ENCODE measurements around the gene HLA-DRB5.
"Not testable (repeated sequence)": the region's sequence is repeated elsewhere in the genome, so short reads cannot be mapped to it uniquely, and the experiment has no call there.

HLA-DRB5 gene

DNA sequence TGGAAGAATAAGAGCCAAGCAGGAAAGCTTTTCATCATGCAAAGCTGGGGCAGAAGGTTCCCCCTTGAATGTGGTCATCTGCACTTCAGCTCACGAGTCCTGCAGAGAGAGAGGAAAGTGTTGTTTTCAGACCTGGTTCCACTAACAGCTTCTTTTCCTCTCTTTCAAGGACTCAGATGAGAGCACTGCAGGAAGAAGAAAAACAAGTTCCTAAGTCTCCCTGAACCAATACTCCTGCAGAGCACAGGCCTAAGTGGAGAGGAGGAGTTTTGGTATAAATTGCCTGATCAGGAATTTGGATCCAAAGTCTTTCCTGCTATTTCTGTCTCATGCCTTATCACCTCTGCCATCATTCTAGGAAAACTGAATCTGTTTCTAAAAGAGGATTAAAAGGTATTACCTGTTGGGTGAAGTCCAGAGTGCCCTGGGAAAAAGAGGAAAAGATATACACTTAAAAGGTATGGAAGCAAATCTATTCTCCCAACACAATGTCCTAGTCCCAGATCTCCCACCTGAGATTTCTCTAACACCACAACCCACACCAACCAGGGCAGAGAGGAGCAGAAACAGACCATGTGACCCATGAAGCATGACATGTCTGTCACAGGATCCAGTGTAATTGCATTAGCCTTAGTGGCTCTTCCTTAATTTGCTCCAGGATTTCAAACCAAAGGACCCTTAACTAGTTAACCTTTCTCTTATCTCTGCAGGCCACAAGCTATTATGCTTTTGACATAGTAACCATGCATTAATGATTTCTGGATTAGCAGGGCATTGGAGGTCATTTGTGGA lies 12.2 kb downstream of the HLA-DRB5 start:
- DNase-seq (ENCODE audit: low read depth in 2 of 2), result no peak

DNA sequence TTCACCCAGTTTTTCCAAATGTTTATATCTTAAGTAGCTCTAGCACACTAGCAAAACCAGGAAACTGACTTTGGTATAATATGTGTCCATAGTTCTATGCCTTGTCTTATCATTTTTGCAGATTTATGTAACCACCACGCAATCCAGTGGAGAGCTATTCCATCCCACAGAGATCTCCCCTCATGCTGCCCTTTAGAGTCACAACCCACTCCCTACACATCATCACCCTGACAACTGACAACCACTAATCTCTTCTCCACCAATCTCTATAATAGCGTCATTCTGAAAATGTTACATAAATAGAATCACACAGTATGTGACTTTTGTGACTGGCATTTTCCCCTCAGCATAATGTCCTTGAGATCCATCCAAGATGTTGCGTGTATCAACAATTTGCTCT lies 29.1 kb downstream of the HLA-DRB5 start:
- DNase-seq (ENCODE audit: low read depth in 2 of 2), result no peak

DNA sequence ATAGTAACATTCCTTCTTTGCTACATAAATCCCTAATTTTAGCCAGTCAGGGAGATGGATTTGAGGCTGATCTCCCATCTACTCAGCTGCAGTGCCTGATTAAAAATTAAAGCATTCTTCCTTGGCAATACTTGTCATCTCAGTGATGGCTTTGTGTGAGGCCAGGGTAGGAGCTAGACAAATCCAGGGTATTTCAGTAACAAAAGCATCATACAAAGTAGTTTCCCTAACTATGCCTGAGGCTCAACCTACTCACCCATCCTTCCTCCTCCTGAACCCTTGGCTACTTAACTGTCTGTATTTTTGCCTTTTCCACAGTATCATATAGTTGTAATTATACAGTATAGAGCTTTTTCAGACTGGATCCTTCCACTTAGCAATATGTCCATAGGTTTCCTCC lies 37.7 kb downstream of the HLA-DRB5 start:
- no peak for DNase-seq (ENCODE audit: low read depth in 2 of 2)

DNA sequence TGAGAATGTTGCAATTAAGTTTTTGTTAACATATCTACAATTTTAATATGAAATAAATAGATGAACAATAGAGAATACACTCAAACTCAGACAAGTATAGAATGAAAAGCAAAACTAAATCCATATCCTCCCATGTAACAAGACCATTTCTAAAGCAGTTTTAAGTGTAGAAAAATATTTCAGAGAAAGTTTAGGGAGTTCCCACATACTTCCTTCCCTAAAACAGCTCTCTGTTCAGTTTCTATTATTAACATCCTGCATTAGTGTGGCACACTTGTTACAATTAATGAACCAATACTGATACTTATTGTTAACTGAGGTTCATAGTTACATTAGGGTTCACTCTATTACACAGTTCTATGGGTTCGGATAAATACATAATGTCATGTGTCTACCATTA lies 38.4 kb downstream of the HLA-DRB5 start:
- no peak for DNase-seq (ENCODE audit: low read depth in 2 of 2)

DNA sequence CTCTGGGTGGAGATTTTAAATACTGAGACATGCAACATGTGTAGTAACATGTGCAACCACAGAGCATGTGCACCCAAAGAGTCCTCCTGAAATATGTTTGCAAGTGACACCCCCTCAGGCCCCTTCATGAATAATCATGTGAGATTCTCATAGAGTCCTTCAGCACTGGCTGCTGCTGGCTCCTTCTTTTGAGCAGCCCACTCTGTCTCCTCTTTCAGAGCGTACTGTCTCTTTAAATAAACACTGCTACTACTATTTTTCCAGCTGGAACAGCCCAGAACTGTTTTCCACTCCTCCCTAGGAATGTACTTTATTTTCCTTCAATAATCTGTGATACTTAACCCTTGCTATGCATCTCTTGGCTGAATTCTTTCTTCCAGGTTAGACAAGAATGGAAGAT lies 42.0 kb downstream of the HLA-DRB5 start:
- DNase-seq (ENCODE audit: low read depth in 2 of 2), result no peak

DNA sequence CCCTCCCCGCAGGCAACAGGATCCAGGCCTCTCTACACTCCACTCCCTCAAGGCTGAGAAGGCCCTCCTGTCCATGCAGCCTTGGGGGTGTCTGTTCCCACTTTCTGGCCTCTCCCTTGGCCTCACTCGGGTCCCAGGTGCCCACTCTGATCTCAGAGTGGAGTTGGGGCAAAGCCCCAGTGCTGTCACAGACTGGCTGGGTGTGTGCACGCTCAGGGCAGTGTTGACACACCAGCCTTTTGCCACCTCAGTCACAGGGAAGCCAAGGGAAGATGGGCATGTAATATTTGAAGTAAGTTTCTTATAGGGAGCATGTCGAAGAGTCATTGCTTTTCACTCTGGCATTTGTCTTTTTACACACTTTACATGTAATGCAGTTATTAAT lies 45.5 kb downstream of the HLA-DRB5 start:
- DNase-seq (ENCODE audit: low read depth in 2 of 2), result no peak

DNA sequence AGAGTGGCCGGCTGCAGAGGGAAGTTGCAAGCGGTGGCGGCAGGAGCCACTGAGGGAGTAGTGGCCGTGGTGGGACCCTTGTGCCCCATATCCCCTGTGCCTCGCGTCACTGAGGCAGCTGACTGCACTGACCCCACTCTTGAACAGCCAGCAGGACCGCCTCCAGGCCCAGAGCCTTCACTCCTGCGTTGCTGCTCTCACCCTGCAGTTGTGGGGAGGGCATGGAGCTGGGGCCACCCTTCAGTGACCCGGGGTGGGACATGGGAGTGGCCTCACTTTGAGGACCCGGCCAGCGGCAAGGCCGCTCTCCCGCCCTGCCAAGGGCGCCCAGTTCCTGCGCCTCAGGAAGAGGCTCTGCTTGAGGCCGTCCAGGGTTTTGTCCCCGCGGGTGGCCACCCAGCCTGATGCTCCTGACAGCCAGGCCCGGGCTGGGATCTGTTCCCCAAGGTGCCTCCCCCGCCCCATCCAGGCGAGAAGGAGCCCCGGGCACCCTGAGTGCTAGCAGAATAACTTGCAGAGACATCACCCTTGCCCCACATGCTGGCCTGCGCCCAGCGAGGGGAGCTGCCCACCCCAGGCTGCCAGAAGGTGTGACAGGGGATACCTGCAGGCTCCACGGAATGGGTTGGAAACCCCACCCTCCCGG lies 46.0 kb downstream of the HLA-DRB5 start:
- no peak for DNase-seq (ENCODE audit: low read depth in 2 of 2)

DNA sequence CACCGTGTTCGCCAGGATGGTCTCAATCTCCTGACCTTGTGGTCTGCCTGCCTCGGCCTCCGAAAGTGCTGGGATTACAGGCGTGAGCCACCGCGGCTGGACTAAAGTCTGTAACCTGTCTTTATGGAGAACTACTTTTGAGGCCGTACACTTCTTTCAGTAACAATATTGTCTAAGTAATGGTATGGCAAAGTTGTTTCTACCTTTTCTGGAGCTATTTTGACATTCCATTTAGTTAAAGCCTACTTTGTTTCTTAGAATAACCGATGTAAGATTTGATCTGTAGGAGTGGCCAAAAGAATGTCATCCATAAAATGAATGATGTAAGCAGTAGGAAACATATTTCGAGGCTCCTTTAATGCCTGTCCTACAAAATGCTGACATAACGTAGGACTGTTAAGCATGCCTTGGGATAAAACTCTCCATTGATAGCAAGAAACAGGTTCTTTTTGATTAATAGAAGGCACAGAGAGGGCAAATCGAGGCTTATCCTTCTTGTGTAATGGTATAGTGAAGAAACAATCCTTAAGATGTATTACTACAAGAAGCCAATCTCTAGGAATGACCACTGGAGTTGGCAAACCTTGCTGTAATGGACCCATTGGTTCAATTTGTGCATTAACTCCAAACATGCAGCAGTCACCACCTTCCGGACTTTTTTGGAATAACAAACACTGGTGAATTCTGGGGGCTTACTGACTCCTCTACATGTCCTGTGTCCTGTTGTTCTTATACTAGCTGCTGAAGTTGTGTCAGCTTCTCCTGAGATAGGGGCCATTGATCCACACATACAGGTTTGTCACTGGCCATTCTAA lies 54.5 kb downstream of the HLA-DRB5 start:
- DNase-seq (ENCODE audit: low read depth in 2 of 2), result no peak

DNA sequence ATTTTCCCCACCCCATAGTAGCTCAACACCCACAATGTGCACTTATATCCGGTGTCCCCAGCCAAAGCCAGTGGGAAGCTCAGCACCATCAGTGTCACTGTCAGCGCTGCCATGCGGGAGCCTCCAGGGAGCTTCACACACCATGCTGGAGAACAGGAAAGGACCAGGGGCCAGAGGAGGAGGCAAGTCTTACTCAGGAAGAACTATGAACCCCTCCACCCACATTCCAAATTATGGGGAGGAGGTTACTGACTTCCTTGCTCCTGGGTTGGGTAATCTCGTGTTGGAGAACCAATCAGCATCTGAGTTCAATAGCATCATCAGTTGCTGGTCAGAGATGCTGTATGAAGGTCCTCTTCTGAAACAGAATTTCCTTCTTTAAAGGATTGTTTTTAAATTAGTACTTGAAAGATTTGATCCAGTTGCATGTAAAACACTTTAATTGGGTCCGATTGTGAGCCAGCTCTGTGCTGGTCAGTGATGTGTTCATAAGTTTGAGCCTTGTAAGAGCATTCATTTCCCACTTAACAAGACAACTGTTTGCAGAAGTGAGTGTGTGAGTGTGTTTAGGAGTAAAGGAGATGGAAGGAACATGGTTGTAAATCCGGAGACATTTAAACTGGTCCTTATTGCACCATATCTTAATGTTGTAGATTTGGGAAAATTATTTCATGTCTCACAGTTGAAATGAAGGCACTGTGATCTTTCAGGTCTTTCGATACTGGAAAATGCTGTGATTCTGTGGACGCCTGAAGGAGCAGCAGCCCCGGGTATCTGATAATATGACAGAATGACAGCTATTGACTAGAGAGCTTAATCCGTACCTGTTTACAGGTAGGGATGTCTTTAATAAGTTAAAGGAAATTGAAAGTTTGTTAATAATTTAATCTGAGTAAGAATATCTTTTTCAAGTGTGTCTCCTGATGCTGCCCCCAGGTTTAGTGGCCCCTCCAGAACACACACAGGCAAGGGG lies 56.4 kb downstream of the HLA-DRB5 start:
- not testable (repeated sequence) for DNase-seq (ENCODE audit: low read depth in 2 of 2)

DNA sequence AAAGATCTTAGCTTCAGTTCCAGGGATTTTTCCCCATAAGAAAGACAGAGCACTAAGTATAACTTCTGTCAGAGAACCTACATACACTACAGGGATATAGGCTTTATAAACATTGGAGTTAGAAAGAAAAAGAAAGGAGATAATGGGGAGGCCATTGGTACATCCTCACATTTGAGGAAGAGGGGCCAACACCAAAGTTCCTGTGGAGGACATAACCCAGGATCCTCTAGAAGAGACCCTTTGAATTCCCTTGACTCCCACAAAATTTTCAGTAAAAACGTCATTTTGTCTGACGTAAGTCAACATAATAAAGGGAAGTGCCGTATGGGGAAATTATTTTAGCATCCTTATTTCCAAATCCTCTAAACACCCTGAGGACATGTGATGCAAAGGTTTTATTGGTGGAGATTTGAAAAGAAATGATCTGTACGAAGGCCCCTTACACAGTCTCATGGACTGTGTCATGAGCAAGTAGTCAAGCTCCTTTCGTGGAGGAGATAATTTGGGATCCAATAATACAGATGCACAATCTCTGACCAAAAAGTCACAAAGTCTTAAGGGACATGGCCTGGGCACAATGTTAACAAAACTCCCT lies 57.2 kb downstream of the HLA-DRB5 start:
- DNase-seq (ENCODE audit: low read depth in 2 of 2), result no peak

DNA sequence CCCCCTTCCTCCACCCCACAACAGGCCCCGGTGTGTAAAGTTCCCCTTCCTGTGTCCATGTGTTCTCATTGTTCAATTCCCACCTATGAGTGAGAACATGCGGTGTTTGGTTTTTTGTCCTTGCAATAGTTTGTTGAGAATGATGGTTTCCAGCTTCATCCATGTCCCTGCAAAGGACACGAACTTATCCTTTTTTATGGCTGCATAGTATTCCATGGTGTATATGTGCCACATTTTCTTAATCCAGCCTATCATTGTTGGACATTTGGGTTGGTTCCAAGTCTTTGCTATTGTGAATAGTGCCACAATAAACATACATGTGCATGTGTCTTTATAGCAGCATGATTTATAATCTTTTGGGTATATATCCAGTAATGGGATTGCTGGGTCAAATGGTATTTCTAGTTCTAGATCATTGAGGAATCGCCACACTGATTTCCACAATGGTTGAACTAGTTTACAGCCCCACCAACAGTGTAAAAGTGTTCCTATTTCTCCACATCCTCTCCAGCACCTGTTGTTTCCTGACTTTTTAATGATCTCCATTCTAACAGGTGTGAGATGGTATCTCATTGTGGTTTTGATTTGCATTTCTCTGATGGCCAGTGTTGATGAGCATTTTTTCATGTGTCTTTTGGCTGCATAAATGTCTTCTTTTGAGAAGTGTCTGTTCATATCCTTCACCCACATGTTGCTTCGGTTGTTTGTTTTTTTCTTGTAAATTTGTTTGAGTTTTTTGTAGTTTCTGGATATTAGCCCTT lies 62.2 kb downstream of the HLA-DRB5 start:
- not testable (repeated sequence) for DNase-seq (ENCODE audit: low read depth in 2 of 2)
